CD4-positive, alpha-beta T cell (primary cell): ENCODE data around the gene MAGI1. TPM values are rescaled to one million over a fixed set of nuclear protein-coding genes. Genes with fewer than 3 reads are reported as not detected.

ENCODE experiments used
- ATAC-seq: fragments of 200-7000 bp; cut with Tn5 transposase; one replicate; pipeline ENCODE4 v1.10.0; 2022; ENCODE audit warnings: mild to moderate bottlenecking; ENCODE audit not compliant: poor library complexity
- CTCF ChIA-PET: fragments of 350-600 bp; sonication (Branson Sonifier 250); formaldehyde crosslinking; loops from one replicate; lab custom pipeline; 2021; ENCODE audit warnings: antibody characterized with exemption, inconsistent platforms; lab: Charles Lee
- POLR2A ChIA-PET: fragments of 350-600 bp; sonication (Branson Sonifier 250); formaldehyde crosslinking; loops from one replicate; lab custom pipeline; 2021; ENCODE audit warnings: antibody characterized with exemption, inconsistent platforms; lab: Charles Lee
- DNase-seq, 14 experiments: peaks; one replicate each; pipeline ENCODE4 v3.0.0-alpha.2; 2013 to 2020; ENCODE audit warnings: mixed read lengths in 2 of 14
- H3K27ac ChIP-seq, 2 donors: one replicate each; pipeline versions ENCODE4 v1.5.1 to v1.7.0; 2013; ENCODE audit warnings: low read length in 2 of 2, low read depth in 1 of 2, mild to moderate bottlenecking in 1 of 2
- H3K27me3 ChIP-seq, 2 experiments: 1 replicate in 1 of 2; 2 replicates in 1 of 2; pipeline versions ENCODE4 v1.6.1 to v1.7.0; 2013; ENCODE audit warnings: low read length in 2 of 2, control low read depth in 1 of 2, mild to moderate bottlenecking in 1 of 2, moderate library complexity in 1 of 2; ENCODE audit not compliant: insufficient read depth in 2 of 2, control insufficient read depth in 1 of 2
- H3K36me3 ChIP-seq: one replicate; pipeline ENCODE4 v1.6.1; 2013; ENCODE audit warnings: low read length, control low read depth; ENCODE audit not compliant: insufficient read depth
- H3K4me1 ChIP-seq: one replicate; pipeline ENCODE4 v1.6.1; 2013; ENCODE audit warnings: low read length, control low read depth; ENCODE audit not compliant: insufficient read depth
- H3K4me3 ChIP-seq: one replicate; pipeline ENCODE4 v1.5.1; 2013; ENCODE audit warnings: mild to moderate bottlenecking, low read length, moderate library complexity
- H3K9me3 ChIP-seq, 2 experiments: 1 replicate in 1 of 2; 2 replicates in 1 of 2; pipeline versions ENCODE4 v1.6.1 to v1.7.0; 2013; ENCODE audit warnings: low read length in 2 of 2, mild to moderate bottlenecking in 2 of 2, control low read depth in 1 of 2, moderate library complexity in 1 of 2; ENCODE audit not compliant: control insufficient read depth in 1 of 2, insufficient read depth in 1 of 2
- H3K27ac Mint-ChIP-seq: one replicate; pipeline ENCODE4 v1.8.0; 2020; ENCODE audit warnings: mixed read lengths
- H3K27me3 Mint-ChIP-seq: one replicate; pipeline ENCODE4 v1.8.0; 2021; ENCODE audit warnings: mixed read lengths
- H3K36me3 Mint-ChIP-seq: one replicate; pipeline ENCODE4 v1.8.0; 2021; ENCODE audit warnings: low read depth, mixed read lengths
- H3K4me1 Mint-ChIP-seq: one replicate; pipeline ENCODE4 v1.8.0; 2021; ENCODE audit warnings: low read depth, mixed read lengths
- H3K4me3 Mint-ChIP-seq: one replicate; pipeline ENCODE4 v1.8.0; 2020; ENCODE audit warnings: mild to moderate bottlenecking, mixed read lengths
- H3K9me3 Mint-ChIP-seq: one replicate; pipeline ENCODE4 v1.8.0; 2020; ENCODE audit warnings: mixed read lengths
- CTCF ChIP-seq: fragments of 200-600 bp; IDR thresholded peaks from one replicate; pipeline ENCODE4 v1.8.0; 2022; ENCODE audit warnings: antibody characterized with exemption, mild to moderate bottlenecking
- intact Hi-C, 2 experiments: fragments of 100-400 bp; cut with DNase I in 1 of 2; cut with micrococcal nuclease in 1 of 2; formaldehyde crosslinking; loops; one replicate each; pipeline versions ENCODE4 v1.15.1 to v1.9.0; 2023 to 2025; cut with DNase I, micrococcal nuclease
- total RNA-seq, 174 experiments: library from RNA in 2 of 174; stranded (reverse) in 2 of 174; gene quantifications; one replicate each; pipeline ENCODE4 v1.2.3 and lab custom pipeline; 2021 to 2026

The MAGI1 gene
- total RNA-seq, 2 experiments from 2014 or later: not detected

- ChIA-PET POLR2A (no interaction called here), CTCF (no interaction called here)
- ATAC-seq (no peak), DNase-seq (no peak)
- Mint-ChIP-seq H3K9me3 (peaks cover 2% of the 10 kb centered on the region), H3K4me3 (no peak overlapping the region), H3K27me3 (peaks cover 27% of the 10 kb centered on the region), H3K36me3 (no peaks in the 10 kb centered on the region), H3K27ac (no peak overlapping the region), H3K4me1 (no peaks in the 10 kb centered on the region)
- Histone ChIP-seq H3K9me3 (peaks cover 0 to 11% of the 10 kb centered on the region in 2 experiments), H3K27ac (no peak overlapping the region), H3K36me3 (no peaks in the 10 kb centered on the region), H3K4me1 (no peaks in the 10 kb centered on the region), H3K27me3 (peaks cover 0 to 6% of the 10 kb centered on the region in 2 experiments), H3K4me3 (no peak overlapping the region)
- intact Hi-C loops: no loop called here
- TF ChIP-seq CTCF: no peak
Observed at GRCh38 chr3:65593780-65594752, 444.7 kb downstream of the MAGI1 start.

GRCh38 chr3:65591313-65591712 lies 447.4 kb downstream of the MAGI1 start:
- no peak for DNase-seq
- no peaks in the 10 kb centered on the region for H3K4me1 Mint-ChIP-seq
- no peaks in the 10 kb centered on the region for H3K36me3 Mint-ChIP-seq
- H3K9me3 Mint-ChIP-seq: peaks cover 2% of the 10 kb centered on the region
- no peak for TF ChIP-seq CTCF
- Histone ChIP-seq H3K27ac (no peak overlapping the region), H3K36me3 (no peaks in the 10 kb centered on the region), H3K9me3 (no peaks in the 10 kb centered on the region), H3K4me3 (no peak overlapping the region), H3K4me1 (no peaks in the 10 kb centered on the region), H3K27me3 (no peaks in the 10 kb centered on the region)
- intact Hi-C loops: no loop called here
- no peak overlapping the region for H3K27ac Mint-ChIP-seq
- ChIA-PET POLR2A (no interaction called here), CTCF (no interaction called here)
- ATAC-seq: no peak
- H3K27me3 Mint-ChIP-seq: peaks cover 16% of the 10 kb centered on the region
- H3K4me3 Mint-ChIP-seq: no peak overlapping the region

GRCh38 chr3:65588884-65589283 lies 449.8 kb downstream of the MAGI1 start:
- Histone ChIP-seq H3K4me3 (no peak overlapping the region), H3K4me1 (no peaks in the 10 kb centered on the region), H3K36me3 (no peaks in the 10 kb centered on the region), H3K9me3 (no peaks in the 10 kb centered on the region), H3K27me3 (no peaks in the 10 kb centered on the region), H3K27ac (no peak overlapping the region)
- intact Hi-C loops: no loop called here
- ATAC-seq: no peak
- Mint-ChIP-seq H3K4me1 (no peaks in the 10 kb centered on the region), H3K27ac (no peak overlapping the region), H3K27me3 (no peaks in the 10 kb centered on the region), H3K36me3 (no peaks in the 10 kb centered on the region), H3K9me3 (peaks cover 2% of the 10 kb centered on the region), H3K4me3 (no peak overlapping the region)
- no peak for DNase-seq
- ChIA-PET CTCF (no interaction called here), POLR2A (no interaction called here)
- no peak for TF ChIP-seq CTCF
